Lung (tissue), 12 donors: ENCODE results near the gene CCDC89. TPM values are rescaled to one million over a fixed set of nuclear protein-coding genes. Genes with fewer than 3 reads are reported as not detected.

Experiments used
- ATAC-seq: fragments of 200-7000 bp; cut with Tn5 transposase; one replicate; pipeline ENCODE4 v1.9.1; 2020; ENCODE audit warnings: moderate number of reproducible peaks; ENCODE audit not compliant: insufficient read depth, low FRiP score
- DNase-seq, 3 donors: peaks; one replicate each; pipeline ENCODE4 v3.0.0-alpha.2; 2013 to 2017
- H3K27ac ChIP-seq, 2 donors: one replicate each; pipeline ENCODE4 v1.5.1; 2013; ENCODE audit warnings: mild to moderate bottlenecking in 2 of 2, moderate library complexity in 2 of 2, control low read depth in 1 of 2, inconsistent platforms in 1 of 2, low read depth in 1 of 2, low read length in 1 of 2
- H3K27me3 ChIP-seq, 3 donors: one replicate each; pipeline ENCODE4 v1.5.1; 2013; ENCODE audit warnings: low read length in 2 of 3; ENCODE audit not compliant: control insufficient read depth in 3 of 3, insufficient read depth in 3 of 3
- H3K36me3 ChIP-seq, 4 donors: one replicate each; pipeline ENCODE4 v1.5.1; 2013; ENCODE audit warnings: low read length in 4 of 4, mild to moderate bottlenecking in 1 of 4, moderate library complexity in 1 of 4; ENCODE audit not compliant: control insufficient read depth in 4 of 4, insufficient read depth in 4 of 4
- H3K4me1 ChIP-seq, 5 donors: one replicate each; pipeline ENCODE4 v1.5.1; 2013; ENCODE audit warnings: low read length in 5 of 5, mild to moderate bottlenecking in 2 of 5, moderate library complexity in 1 of 5; ENCODE audit not compliant: control insufficient read depth in 5 of 5, insufficient read depth in 5 of 5
- H3K4me3 ChIP-seq: one replicate; pipeline ENCODE4 v1.5.1; 2013; ENCODE audit warnings: mild to moderate bottlenecking, control low read depth, moderate library complexity
- H3K9ac ChIP-seq, 2 donors: one replicate each; pipeline ENCODE4 v1.5.1; 2013; ENCODE audit warnings: low read length in 2 of 2, control low read depth in 1 of 2; ENCODE audit not compliant: insufficient read depth in 1 of 2
- H3K9me3 ChIP-seq, 4 donors: one replicate each; pipeline ENCODE4 v1.5.1; 2013; ENCODE audit warnings: low read length in 3 of 4, mild to moderate bottlenecking in 1 of 4, moderate library complexity in 1 of 4; ENCODE audit not compliant: control insufficient read depth in 4 of 4, insufficient read depth in 3 of 4
- WGBS, 2 donors: extraction: QIAGEN DNeasy Blood & Tissue Kit; methylation state at CpG; one replicate each; pipeline ENCODE4 v1.1.7; 2013; 5-methylcytosine and 5-hydroxymethylcytosine counted together
- polyA plus RNA-seq, 2 donors: library from polyadenylated mRNA; stranded (reverse); fragments of 200-250 nt; gene quantifications; one replicate each; pipeline ENCODE4 v1.2.1, GENCODE V29; 2013
- total RNA-seq, 2 donors: library from RNA; depleted of rRNA in 1 of 2; stranded (reverse); fragments of >200 nt in 1 of 2; gene quantifications; one replicate each; pipeline ENCODE4 v1.2.1, GENCODE V29; 2014 to 2021
- TF ChIP-seq, protein P1 (sequence below): IDR thresholded peaks from 2 replicates; pipeline ENCODE4 v1.5.1; 2012; ENCODE audit warnings: mild to moderate bottlenecking; ENCODE audit errors: control extremely low read depth, extremely low read depth
- donor health status: control.
- donor health status: control.
- donor health status: Bipolar disorder and iron deficiency.
- donor health status: healthy.
- donor health status: DM: yes; HTN: yes; CAD: no.

Gene CCDC89
- total and polyA plus RNA-seq, 4 donors, result 0.65 to 6.5 (median 3.1) TPM

DNA sequence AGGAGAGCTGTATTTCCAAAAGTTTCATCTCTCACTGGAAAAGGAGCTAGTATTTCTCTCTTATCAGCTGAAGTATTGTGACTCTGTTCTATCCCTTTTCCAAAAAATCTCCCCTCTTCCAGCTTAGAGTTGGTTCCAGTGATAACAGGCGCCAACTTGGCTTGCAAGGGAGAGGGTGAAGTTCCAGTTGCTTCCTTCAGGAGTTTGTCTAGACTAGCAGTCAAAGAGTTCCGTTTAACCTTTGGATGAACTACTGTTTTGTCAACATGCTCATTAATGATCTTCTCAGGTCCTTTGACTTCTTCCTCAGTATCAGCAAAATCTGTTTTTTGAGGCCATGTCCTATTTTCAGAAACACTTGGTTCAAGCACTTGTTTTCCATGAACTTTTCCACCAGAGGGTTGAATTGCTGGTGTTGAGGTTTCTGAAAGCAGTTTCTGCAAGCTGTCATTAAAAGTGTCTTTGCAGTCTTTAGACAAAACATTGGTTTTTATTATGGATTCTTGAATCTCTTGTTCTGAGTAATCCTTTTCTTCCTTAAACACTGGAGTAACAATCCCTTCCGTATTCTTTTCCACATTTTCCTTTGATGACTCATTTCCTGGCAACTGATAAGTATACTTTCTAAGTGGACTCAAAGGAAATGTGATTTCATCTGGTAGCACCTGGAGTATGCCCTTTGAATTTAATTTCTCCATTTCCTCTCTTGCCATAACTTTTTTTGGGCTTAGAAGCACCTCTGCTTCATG, 39.7 kb upstream of the CCDC89 start:
- no peaks in the 10 kb centered on the region for H3K27me3 ChIP-seq
- 70 to 81% methylated on average over 3 of the region's 3 CpGs for WGBS, 2 donors
- no peak overlapping the region for H3K4me3 ChIP-seq
- H3K9me3 ChIP-seq, result no peaks in the 10 kb centered on the region
- no peak overlapping the region for H3K27ac ChIP-seq
- ATAC-seq (peak; percentile 27), DNase-seq (peak in 1 of 3 donors; percentile 44)
- TF ChIP-seq, protein P1, sequence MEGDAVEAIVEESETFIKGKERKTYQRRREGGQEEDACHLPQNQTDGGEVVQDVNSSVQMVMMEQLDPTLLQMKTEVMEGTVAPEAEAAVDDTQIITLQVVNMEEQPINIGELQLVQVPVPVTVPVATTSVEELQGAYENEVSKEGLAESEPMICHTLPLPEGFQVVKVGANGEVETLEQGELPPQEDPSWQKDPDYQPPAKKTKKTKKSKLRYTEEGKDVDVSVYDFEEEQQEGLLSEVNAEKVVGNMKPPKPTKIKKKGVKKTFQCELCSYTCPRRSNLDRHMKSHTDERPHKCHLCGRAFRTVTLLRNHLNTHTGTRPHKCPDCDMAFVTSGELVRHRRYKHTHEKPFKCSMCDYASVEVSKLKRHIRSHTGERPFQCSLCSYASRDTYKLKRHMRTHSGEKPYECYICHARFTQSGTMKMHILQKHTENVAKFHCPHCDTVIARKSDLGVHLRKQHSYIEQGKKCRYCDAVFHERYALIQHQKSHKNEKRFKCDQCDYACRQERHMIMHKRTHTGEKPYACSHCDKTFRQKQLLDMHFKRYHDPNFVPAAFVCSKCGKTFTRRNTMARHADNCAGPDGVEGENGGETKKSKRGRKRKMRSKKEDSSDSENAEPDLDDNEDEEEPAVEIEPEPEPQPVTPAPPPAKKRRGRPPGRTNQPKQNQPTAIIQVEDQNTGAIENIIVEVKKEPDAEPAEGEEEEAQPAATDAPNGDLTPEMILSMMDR, result no peak
- H3K9ac ChIP-seq, result no peak overlapping the region
- peaks cover 0 to 3% (median 0%) of the 10 kb centered on the region in 5 donors for H3K4me1 ChIP-seq
- no peaks in the 10 kb centered on the region for H3K36me3 ChIP-seq

DNA sequence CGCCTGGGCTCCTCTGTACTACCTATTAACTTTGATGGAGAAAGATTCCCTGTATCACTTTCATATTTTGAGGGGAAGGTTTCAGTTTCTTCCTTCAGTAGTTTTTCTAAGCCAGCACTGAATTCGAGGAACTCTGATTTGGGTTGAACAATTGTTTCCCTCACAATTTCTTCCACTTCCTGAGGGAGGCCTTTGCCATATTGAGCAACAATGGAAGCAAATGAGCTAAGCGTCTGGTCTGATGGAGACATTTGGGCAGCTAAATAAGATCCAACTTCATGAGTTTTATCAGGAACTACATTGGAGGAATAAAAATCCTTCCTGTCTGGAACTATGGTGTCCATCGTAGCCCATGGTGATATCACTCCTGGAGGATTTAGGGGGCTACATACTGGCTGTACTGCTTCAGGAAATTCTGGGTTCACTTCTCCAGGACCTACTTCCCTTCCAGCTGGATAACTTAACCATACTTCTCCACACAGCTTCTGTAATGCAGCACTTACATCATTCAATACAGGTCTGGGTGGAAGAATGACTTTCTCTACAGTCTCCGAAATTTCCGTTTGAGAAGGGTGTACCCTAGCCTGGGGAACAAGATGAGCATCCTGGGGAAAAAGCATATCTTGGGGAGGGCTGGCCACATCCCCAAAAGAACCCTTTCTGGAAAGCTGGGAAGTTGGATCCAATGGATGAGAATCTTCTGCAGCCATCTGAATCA, 38.9 kb upstream of the CCDC89 start:
- Histone ChIP-seq H3K4me3 (no peak overlapping the region), H3K9me3 (no peaks in the 10 kb centered on the region), H3K27ac (no peak overlapping the region), H3K9ac (no peak overlapping the region), H3K36me3 (no peaks in the 10 kb centered on the region), H3K4me1 (peaks cover 0 to 3% (median 0%) of the 10 kb centered on the region in 5 donors), H3K27me3 (no peaks in the 10 kb centered on the region)
- no peak for DNase-seq
- ATAC-seq, result no peak
- TF ChIP-seq, protein P1, result no peak
- 57 to 66% methylated on average over 6 of the region's 6 CpGs for WGBS, 2 donors

DNA sequence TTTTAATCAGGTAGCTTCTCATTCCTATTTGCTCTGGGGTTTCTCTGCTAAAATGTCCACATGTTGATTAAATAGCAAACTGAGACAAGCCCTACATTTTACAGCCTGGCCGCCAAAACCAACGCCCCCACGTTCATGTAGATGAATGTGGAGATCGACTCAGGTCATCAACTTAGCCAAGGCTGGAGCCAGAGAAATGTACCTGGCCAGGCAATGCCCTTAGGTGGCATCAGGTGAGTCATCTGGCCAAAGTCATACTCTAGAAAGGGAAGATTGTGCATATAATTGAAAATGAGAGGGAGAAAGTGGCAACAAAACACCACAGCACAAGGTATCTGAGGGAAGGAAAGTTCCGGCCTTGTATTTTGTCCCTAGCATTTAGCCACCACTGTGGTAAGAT, 37.1 kb upstream of the CCDC89 start:
- Histone ChIP-seq H3K9ac (no peak overlapping the region), H3K4me3 (no peak overlapping the region), H3K36me3 (no peaks in the 10 kb centered on the region), H3K27me3 (no peaks in the 10 kb centered on the region), H3K9me3 (no peaks in the 10 kb centered on the region), H3K4me1 (peaks cover 0 to 12% (median 1%) of the 10 kb centered on the region in 5 donors), H3K27ac (no peak overlapping the region)
- ATAC-seq (no peak), DNase-seq (no peak)
- TF ChIP-seq, protein P1, result no peak
- WGBS, 2 donors, result 93 to 96% methylated on average over 5 of the region's 5 CpGs
